H1 (cell line): ENCODE measurements around the gene HLA-DPB1. TPM values are rescaled to one million over a fixed set of nuclear protein-coding genes. Genes with fewer than 3 reads are reported as not detected.

Experiments used
- ATF2 ChIP-seq: IDR thresholded peaks from 2 replicates; pipeline ENCODE4 v1.6.1; 2012; ENCODE audit warnings: low read length, inconsistent platforms
- BCL11A ChIP-seq, 2 experiments: IDR thresholded peaks; one replicate each; pipeline ENCODE4 v1.6.1; 2011; ENCODE audit warnings: low read depth in 2 of 2, low read length in 2 of 2, mild to moderate bottlenecking in 2 of 2
- CEBPB ChIP-seq: IDR thresholded peaks from 2 replicates; pipeline ENCODE4 v1.6.1; 2012; ENCODE audit warnings: low read depth, low read length
- E2F6 ChIP-seq: IDR thresholded peaks from 2 replicates; pipeline ENCODE4 v1.6.1; 2012; ENCODE audit warnings: inconsistent platforms
- GABPA ChIP-seq: IDR thresholded peaks from 2 replicates; pipeline ENCODE4 v1.6.1; 2011; ENCODE audit warnings: mild to moderate bottlenecking, low read length, moderate library complexity, borderline replicate concordance; ENCODE audit not compliant: insufficient read depth
- HDAC2 ChIP-seq, 2 experiments: fragments of 300-600 bp in 1 of 2; sonication (generic) in 1 of 2; IDR thresholded peaks; 2 replicates each; pipeline ENCODE4 v1.6.1; 2011 to 2012; ENCODE audit warnings: low read depth in 2 of 2, low read length in 2 of 2, mild to moderate bottlenecking in 2 of 2, moderate library complexity in 2 of 2, borderline replicate concordance in 1 of 2, inconsistent platforms in 1 of 2
- KDM4A ChIP-seq: IDR thresholded peaks from one replicate; pipeline ENCODE4 v1.7.1; 2012; ENCODE audit warnings: low read depth, mild to moderate bottlenecking, moderate library complexity, low read length, inconsistent platforms; ENCODE audit not compliant: severe bottlenecking
- TCF12 ChIP-seq: IDR thresholded peaks from 2 replicates; pipeline ENCODE4 v1.6.1; 2011; ENCODE audit warnings: low read depth, mild to moderate bottlenecking, low read length
- polyA plus RNA-seq, 7 experiments: library from polyadenylated mRNA; depleted of rRNA in 3 of 7; stranded (reverse) in 5 of 7; unstranded in 2 of 7; fragments of >200 nt in 5 of 7; fragments of 200-250 nt in 2 of 7; gene quantifications; 1 replicate in 5 of 7; 2 replicates in 1 of 7; 4 replicates in 1 of 7; pipeline versions ENCODE4 v1.2.1 to v1.2.3, GENCODE V29; 2011 to 2013; ENCODE audit warnings: missing spikeins in 2 of 7, mixed read lengths in 2 of 7
- total RNA-seq: library from RNA; stranded (reverse); fragmentation: NEBNext Ultra II Directional; extraction: Animal tissue kit (Norgen Biotek cat#: 25700); gene quantifications from 2 replicates; pipeline ENCODE4 v1.2.1, GENCODE V29; 2021

HLA-DPB1 gene
- total and polyA plus RNA-seq, 2 of the 8 experiments (the other 6 are each of a cell fraction or from before 2014, with no cell fraction given), result 32.3 to 58.8 TPM

GRCh38 chr6:33070909-33071308 lies 4.9 kb upstream of the HLA-DPB1 start (continued):
- no peak for TF ChIP-seq ATF2
- no peak for TF ChIP-seq TCF12
- TF ChIP-seq E2F6, result no peak
- TF ChIP-seq HDAC2 (IDR thresholded peaks at IDR 0.05; ENCODE audit: borderline replicate concordance in 1 of 2, low read depth in 2 of 2, low read length in 2 of 2), result no peak
- no peak for TF ChIP-seq CEBPB
- TF ChIP-seq BCL11A (IDR thresholded peaks at IDR 0.05; ENCODE audit: low read depth in 2 of 2, low read length in 2 of 2), result no peak
- TF ChIP-seq GABPA, result no peak
- TF ChIP-seq KDM4A, result no peak
